GM18511 (cell line): ENCODE results near the gene SNX9.
"Not testable (repeated sequence)": the region's sequence is repeated elsewhere in the genome, so short reads cannot be mapped to it uniquely, and the experiment has no call there.

Source experiments
- ATAC-seq: cut with Tn5 transposase; IDR thresholded peaks from one replicate; pipeline ENCODE4 v1.9.1; 2021; ENCODE audit warnings: mild to moderate bottlenecking, moderate library complexity; ENCODE audit not compliant: unreplicated experiment

SNX9 gene

DNA sequence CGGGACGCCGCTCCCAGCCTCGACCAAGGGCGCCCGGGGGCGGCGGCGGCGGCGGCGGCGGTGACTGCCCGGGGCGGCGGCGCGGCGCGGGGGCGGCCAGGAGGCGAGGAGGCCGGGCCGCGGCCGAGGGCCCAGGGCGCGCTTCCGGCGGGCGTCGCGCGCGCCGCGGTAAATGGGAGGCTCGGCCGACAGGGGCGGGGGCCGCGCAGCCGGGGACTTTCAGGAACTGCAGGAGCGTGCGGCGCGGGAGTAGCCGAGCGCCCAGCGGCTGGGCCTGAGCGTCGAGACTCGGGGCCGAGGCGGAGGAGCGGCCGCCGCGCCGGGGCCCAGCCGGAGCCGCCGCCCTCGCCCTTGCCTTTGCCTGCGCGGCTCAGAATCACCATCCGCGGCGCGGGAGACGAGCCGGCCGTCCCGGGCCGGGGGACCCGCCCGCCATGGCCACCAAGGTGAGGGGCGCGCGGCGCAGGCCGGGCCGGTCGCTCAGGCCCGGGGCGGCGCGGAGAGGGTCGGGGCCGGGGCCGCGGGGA lies at the start of gene SNX9:
SNX9 (plus strand) TSS at position 246 of the 527 bp plus-strand sequence; CDS start at position 435, 189 bp downstream.
- peak; percentile 76 for ATAC-seq

DNA sequence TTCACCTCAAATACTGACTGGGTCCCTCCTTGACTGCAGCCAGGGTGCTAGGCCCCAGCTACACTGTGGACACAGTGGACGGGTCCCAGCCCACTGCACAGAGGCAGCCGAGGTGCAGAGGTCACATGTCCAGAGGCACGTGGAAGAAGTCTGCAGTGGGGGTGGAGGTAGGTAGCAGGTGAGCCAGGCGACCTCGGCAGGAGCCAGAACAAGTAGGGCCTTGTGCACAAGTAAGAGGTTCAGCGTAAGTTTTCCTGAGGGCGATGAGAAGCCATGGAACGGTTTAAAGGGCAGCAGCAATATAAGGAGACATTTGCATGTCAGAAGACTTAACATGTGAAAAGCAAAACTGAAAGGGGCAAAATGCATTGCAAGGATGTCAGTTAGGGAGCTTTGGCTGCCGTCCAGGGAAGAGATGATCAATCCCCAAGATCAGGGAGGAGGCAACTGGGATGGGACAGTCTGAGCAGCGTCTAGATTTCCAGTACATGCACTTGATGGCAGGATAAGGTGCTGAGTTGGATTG lies 49.7 kb upstream of the SNX9 start:
- no peak for ATAC-seq

GRCh38 chr6:157774153-157775135 lies 48.6 kb upstream of the SNX9 start:
- ATAC-seq, result no peak

DNA sequence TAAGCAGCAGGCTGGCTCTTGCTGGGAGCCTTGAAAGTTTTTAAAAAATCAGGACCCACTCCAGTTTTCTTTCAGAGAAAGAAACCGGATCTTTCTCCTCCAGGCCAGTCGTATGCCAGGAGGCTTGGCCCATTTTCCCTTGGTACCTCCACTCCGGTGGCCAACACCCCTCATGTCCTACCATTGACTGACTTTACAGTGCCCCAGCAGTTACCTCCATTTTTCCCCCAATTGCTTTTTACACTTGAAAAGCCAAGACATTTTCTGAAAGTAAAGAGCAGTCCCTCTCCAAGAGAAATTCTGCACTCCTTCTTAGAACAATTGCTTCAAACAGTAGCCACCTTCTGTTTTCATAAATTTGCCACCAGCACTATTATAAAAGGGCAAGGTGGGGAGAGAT lies 47.7 kb upstream of the SNX9 start:
- ATAC-seq, result no peak

GRCh38 chr6:157777344-157777743 lies 45.7 kb upstream of the SNX9 start:
- ATAC-seq, result no peak

- no peak for ATAC-seq
Measured at GRCh38 chr6:157778719-157779118, 44.3 kb upstream of the SNX9 start.

DNA sequence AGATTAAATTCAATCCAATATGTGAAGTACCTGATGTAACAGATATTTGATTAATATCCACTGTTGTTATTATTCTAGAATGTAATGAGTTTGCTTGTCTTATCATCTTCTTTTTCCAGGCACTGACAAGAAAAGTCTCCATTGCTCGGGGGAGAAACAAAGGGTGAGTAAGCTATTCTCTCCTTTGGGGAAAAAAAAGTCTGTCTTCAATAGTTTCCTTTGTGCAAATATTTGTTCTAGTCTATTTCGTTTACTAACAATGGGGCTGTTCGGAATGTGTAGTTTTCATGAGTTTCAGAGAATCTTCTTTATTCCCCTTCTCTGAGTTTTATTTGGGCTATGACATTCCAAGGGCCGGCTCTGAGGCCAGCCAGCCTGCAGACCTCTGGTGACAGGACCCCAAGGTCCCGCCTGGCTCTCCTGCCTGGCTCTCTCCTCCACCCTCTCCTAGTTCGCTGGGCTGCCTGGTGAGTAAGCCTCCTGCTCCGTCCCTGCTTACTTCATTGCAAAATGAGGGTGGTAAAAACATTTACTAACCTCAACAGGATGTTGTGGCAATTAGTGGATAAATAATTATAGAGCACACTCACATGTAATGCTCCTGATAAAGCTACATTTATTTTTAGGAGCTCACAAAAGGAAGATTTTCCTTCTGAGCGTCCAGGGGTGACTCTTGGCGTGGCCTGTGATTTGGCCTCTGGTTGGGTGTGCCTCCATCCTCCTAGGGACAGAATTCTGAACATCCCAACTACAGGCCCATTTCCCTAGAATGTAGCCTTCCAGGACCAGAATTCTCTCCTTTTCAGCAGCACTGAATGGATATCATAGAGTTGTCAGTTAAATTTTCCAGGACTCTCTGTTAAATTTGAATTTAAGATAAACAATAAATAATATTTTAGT lies 43.1 kb upstream of the SNX9 start:
- no peak for ATAC-seq

GRCh38 chr6:157785636-157786035 lies 37.4 kb upstream of the SNX9 start:
- ATAC-seq, result no peak

DNA sequence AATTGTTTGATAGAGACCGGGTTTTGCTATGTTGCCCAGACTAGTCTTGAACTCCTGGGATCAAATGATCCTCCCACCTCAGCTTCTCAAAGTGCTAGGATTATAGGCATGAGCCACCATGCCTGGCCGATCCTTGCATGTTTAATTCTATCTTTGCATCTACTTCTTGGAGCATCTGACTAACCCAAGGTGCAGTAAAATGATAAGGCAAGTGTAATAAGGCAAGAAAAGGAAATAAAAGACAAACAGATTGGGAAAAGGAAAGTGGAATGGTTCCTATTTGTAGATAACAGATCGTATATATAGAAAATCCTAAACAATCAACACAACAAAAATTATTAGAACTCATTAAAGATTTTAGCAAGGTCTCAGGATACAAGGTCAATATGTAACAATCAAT lies 36.8 kb upstream of the SNX9 start:
- no peak for ATAC-seq

DNA sequence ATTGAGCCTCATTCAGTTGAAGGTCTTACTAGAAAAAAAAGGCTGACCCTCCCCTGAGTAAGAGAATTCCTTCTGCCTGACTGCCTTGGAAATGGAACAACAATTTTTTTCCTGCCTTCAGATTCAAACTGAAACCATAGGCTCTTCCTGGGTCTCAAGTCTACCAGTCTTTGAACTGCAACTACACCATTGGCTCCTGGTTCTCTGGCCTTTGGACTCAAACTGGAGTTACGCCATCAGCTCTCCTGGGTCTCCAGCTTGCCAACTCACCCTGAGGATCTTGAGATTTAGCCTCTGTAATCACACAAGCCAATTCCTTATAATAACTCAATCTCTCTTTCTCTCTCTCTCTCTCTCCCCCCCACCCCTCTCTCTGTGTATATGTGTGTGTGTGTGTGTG lies 36.0 kb upstream of the SNX9 start:
- ATAC-seq, result no peak

DNA sequence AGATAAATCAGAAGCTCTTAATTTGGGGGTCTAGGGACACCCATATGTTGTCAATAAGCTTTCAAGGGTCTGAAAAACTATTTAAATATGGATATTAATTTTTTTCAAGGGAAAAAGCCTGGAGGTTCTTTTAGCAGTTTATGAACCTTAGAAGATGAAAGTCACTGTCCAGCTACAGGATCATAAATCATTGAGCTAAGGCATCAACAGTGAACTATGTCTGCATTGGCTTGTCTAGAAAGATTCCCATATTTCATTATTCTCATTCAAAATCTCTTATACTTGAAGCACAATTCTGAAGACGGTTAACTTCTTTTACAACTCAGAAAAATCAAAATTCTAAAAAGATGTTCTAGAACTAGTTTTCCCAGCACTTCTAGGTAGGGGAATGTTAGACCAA lies 34.9 kb upstream of the SNX9 start:
- ATAC-seq, result no peak

DNA sequence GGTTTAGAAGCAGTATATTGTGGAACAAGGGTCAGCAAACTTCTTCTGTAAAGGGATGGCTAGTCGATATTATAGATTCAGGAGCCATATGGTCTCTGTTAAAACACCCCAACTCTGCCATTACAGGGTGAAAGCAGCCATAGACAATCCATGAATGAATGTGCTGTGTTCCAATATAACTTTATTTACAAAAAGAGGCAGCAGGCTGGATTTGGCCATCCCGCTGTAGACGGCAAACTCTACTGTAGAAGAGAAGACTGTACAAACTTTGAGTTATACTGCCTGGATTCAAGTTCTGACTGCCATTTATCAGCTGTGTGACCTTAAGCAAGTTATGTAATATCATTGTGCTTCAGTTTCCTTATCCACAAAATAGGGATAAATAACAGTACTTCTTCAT lies 33.7 kb upstream of the SNX9 start:
- no peak for ATAC-seq

GRCh38 chr6:157789861-157790260 lies 33.2 kb upstream of the SNX9 start:
- no peak for ATAC-seq

DNA sequence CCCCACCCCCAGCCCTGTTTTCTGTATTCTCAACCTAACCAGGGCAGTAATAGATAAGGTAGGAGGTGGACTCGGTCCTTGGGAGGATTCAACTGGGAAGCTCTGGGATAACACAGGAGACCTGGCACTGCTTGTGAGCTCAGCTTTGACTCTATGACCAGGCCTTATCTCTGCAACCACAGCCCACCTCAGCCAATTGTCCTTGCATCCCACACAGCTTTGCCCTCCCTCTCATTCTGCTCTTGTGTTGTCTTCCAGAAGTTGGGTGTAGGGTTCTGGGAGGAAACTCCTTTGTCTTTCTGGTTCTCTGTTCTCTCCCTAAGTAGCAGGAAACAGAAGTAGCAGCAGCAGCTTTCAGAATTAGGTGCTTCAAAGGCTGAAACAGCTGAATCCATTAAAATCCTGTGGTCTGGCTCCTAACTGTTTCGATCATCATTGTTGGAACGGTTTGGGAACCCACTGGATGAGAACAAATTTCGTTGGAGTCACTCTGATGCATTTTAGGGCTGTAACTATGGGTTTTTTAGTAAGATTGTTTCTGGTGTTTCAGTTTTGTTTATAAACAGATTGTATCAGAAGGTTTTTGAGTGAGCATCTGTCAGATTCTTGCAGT lies 32.4 kb upstream of the SNX9 start:
- no peak for ATAC-seq

DNA sequence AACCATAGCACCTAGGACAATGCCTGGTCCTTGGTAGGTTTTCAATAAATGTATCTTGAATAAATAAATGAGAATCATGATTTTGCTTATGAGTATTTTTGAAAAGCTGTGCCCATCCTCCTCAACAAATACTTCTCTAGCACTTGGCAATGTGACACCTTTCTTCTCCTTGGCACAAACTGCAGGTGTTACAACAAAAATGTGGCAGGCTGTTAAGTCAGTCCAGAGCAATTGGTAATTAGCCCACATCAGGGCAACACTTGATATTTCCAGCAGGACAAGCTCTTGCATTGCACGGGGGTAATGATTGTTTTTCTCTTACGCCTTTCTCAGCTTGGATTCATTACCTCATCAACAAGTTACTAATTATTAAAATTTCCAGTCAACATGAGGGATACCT lies 31.6 kb upstream of the SNX9 start:
- ATAC-seq, result no peak

DNA sequence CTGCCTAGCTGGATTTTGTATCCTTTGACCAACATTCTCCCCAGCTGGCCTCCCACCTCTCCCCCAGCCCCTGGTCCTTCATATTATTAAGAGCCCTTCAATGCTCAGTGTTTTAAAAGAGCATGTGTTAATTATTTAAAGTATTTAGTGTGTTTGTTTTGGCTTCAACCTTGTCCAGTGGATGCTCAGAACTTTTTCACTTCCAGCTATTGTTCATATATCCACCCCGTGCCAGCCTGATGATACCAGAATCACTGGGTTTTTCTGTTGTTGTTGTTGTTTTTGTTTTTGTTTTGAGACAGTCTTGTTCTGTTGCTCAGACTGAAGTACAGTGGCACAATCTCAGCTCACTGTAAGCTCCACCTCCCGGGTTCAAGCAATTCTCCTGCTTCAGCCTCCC lies 30.4 kb upstream of the SNX9 start:
- ATAC-seq, result no peak

DNA sequence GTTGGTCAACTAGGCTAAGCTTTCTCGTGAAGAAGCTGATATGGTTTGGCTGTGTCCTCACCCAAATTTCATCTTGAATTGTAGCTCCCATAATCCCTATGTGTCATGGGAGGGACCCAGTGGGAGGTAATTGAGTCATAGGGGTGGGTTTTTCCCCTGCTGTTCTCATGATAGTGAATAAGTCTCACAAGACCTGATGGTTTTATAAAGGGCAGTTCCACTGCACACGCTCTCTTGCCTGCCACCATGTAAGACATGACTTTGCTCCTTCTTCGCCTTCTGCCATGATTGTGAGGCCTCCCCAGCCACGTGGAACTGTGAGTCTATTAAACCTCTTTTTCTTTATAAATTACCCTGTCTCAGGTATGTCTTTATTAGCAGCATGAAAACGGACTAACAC lies 29.0 kb upstream of the SNX9 start:
- ATAC-seq, result not testable (repeated sequence)

GRCh38 chr6:157795841-157796240 lies 27.2 kb upstream of the SNX9 start:
- no peak for ATAC-seq

- no peak for ATAC-seq
Measured at GRCh38 chr6:157798851-157799250, 24.2 kb upstream of the SNX9 start.

GRCh38 chr6:157799561-157799960 lies 23.5 kb upstream of the SNX9 start:
- ATAC-seq, result not testable (repeated sequence)
